GM12873 (cell line): ENCODE data around the gene TNKS1BP1.
A peak's percentile ranks its signal among the peaks of the same experiment; 100 is the strongest.

ENCODE experiments used
- TF ChIP-seq, protein P1 (sequence below): IDR thresholded peaks from 2 replicates; pipeline ENCODE4 v1.5.1; 2012; ENCODE audit warnings: low read depth, mild to moderate bottlenecking, moderate library complexity, low read length, control low read depth; ENCODE audit not compliant: insufficient read depth; ENCODE audit errors: missing control alignments

Gene TNKS1BP1

DNA sequence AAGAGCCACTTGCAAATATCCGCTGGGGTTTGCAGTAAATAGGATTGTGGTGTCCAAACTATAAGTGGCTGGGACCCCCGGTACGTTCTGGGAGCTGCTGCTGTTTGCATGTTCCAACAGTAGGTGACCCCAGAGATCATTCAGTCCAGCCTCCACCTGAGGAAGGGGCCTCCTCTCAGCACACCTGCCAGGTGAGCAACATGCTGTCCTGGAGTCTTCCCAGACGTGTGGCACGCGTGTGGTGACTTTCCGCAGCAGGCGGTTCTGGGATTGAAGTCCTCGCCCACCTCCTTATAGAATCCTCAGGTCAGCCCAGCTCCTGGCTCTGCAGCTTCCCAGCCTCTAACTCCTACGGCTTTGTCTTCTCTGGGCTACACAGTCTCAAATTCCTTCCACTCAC is 20.1 kb upstream of the TNKS1BP1 start:
- TF ChIP-seq, protein P1, sequence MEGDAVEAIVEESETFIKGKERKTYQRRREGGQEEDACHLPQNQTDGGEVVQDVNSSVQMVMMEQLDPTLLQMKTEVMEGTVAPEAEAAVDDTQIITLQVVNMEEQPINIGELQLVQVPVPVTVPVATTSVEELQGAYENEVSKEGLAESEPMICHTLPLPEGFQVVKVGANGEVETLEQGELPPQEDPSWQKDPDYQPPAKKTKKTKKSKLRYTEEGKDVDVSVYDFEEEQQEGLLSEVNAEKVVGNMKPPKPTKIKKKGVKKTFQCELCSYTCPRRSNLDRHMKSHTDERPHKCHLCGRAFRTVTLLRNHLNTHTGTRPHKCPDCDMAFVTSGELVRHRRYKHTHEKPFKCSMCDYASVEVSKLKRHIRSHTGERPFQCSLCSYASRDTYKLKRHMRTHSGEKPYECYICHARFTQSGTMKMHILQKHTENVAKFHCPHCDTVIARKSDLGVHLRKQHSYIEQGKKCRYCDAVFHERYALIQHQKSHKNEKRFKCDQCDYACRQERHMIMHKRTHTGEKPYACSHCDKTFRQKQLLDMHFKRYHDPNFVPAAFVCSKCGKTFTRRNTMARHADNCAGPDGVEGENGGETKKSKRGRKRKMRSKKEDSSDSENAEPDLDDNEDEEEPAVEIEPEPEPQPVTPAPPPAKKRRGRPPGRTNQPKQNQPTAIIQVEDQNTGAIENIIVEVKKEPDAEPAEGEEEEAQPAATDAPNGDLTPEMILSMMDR: peak; percentile 2

DNA sequence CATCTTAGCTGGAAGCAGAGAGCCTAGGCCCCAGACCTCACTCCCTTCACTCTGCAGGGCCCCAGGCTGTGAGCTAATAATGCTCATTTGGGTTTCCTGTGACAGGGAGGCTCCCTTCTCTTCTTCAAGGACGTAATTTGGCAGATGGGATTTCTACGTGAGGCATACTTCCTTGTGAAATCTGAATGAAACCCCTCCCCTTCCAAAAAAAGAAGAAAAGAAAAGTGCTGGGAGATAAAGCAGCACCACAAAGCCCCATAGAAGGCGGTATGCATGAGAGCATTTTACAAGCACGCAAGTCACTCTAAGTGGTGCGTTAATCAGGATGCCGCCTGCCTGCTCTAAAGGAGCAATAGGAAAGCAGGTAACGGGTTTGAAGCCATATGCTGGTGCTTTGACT is 19.1 kb upstream of the TNKS1BP1 start:
- TF ChIP-seq, protein P1: no peak

DNA sequence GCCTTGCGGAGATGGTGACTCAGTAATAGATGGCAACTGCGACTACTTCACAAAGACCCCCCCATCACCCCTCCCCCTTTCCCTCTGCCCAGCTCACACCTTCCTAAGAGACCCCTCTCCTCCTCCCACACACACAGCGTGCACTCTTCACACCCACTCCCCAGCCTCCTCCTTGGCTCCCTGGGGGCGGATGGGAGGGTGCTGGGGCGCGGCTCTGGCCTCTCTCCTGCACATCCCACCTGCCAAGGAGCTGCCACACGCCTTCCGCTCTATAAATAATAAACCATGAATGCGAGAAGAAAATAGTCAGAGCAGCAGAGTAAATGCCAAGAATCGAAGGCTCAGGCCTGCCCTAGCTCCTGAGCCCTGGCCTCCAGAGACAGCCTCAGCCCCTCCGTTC is 17.9 kb upstream of the TNKS1BP1 start:
- TF ChIP-seq, protein P1: no peak

DNA sequence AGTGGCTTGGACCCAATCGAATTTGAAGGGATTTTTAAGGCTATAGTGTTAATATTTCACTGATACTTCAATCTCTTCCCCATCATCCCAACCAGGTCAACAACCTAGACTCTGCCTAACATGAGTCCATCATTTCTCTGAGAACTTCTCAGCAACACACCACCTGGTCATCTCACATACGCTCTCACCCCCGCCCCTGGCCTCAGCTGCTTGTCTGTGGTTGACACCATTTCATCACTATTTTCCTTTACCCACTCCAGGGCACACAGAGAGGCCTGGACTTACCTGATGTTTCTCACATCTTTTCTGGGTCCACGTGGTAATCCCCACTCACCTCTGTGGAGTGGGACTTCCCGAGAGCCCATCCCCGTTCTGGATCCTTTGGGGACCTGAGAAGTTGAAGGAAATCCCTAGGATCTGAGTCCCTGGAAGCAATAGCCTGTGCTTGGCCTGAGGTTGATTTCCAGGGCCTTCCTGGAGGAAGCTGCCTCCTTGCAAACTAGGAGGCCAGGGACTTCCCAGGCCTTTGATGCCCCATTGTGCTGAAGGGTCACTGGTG is 16.6 kb upstream of the TNKS1BP1 start:
- TF ChIP-seq, protein P1: no peak

DNA sequence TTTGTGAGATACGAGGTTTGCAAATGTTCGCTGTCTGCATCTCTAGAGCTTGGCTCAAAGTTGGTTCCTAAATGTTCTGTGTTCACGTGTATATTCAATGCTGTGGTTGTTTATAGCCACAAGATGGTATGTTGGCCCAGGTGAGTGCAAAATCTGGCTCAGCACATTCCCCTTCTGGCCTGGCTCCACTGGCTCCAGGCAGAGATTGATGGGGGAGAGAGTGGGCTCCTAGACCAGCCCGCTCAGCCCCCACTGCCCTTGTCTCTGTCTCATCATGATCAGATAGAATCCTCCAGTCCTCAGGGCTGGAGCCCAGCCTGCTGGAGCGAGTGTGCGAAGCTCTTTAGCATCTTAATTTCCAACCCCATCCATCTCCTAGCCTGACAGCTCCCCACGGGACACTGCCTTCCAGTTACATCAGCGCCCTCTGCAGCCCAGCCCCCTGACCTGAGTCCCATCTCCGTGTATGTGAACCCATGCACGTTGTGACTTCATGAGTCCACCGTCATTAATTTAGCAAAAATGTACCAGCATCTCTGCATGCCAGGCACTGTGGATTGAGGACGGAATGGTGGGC is 15.4 kb upstream of the TNKS1BP1 start:
- TF ChIP-seq, protein P1: no peak

DNA sequence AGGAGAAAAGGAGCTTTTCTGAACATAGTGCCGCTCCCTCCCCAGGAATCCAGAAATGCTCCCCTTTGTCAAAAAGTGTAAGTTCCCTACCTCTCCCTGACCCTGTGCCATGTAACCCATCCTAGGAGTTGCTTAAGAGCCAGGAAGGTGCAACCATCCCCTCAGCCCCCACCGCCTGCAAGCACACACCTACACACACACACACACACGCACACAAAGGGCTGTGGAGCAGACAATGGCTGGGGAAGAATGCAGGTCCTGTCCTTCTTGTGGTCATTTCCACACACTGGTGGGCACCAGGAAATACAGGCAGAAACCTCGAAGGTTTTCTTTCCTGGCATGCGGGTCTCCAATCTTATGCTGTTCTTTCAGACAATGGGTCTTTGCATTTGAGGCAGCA is 14.6 kb upstream of the TNKS1BP1 start:
- TF ChIP-seq, protein P1: no peak

DNA sequence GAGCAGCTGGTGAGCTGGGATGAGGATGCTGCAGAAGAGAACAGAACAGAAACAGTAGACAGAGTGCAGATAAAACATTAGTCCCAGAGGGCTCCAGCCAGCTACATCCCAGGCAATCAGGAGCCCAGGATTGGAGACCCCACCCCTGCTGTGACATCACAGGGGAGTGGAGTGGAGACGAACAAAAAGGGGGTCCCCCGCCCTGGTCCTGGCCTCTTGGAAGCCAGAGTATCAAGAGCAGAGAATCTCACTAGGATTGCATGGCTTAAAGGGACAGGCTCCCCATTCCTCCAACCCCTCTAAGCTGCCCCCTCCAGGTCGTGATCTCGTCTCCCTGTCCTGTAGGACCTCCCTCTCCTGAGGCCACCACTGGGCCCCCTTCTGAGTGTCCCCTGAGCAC is 13.4 kb upstream of the TNKS1BP1 start, which contains the start of gene P2RX3:
Gene P2RX3, plus strand, starts transcription at position 211 of the 400 bp plus-strand sequence. CDS start 199 bp downstream, outside the sequence.
- TF ChIP-seq, protein P1: no peak
